ENCODE data around the gene TMEM217.

DNA sequence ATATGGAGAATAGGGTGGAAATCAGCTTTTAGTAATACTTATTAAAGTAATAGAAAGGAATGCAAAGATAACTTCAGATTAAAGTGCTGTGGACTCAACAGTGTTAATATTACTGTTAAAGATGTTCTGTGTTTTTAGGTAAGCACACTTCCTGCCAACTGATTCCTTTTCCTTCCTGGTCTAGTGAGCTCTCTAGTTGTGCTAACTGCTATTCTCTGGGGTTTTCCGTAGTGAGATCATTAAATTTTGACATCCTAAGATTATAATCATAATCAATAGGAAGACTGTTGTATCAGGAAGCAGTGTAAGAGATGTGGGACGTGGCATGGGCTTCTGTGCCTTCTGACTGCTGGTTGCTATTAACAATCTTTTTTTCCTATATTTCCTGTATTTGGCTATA is 1.2 kb upstream of the TMEM217 start:
- no peak; the same call in 1 of the 2 replicates for TF ChIP-seq POLR2A (IDR thresholded peaks at IDR 0.05; ENCODE audit: low read depth, low read length)
- no peak for TF ChIP-seq MAFK (IDR thresholded peaks at IDR 0.05; ENCODE audit: low read depth, low read length)
- TF ChIP-seq, protein P1, sequence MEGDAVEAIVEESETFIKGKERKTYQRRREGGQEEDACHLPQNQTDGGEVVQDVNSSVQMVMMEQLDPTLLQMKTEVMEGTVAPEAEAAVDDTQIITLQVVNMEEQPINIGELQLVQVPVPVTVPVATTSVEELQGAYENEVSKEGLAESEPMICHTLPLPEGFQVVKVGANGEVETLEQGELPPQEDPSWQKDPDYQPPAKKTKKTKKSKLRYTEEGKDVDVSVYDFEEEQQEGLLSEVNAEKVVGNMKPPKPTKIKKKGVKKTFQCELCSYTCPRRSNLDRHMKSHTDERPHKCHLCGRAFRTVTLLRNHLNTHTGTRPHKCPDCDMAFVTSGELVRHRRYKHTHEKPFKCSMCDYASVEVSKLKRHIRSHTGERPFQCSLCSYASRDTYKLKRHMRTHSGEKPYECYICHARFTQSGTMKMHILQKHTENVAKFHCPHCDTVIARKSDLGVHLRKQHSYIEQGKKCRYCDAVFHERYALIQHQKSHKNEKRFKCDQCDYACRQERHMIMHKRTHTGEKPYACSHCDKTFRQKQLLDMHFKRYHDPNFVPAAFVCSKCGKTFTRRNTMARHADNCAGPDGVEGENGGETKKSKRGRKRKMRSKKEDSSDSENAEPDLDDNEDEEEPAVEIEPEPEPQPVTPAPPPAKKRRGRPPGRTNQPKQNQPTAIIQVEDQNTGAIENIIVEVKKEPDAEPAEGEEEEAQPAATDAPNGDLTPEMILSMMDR (conservative IDR thresholded peaks at IDR 0.05; ENCODE audit: low read depth, low read length): no peak
- TF ChIP-seq RAD21 (IDR thresholded peaks at IDR 0.05; ENCODE audit: low read length): no peak
- TF ChIP-seq CHD1 (IDR thresholded peaks at IDR 0.05; ENCODE audit: low read depth, low read length): no peak

All from IMR-90 (cell line).